ENCODE measurements around the gene KRTAP2-3. TPM values are rescaled to one million over a fixed set of nuclear protein-coding genes. Genes with fewer than 3 reads are reported as not detected.

The KRTAP2-3 gene
- total RNA-seq, 2 experiments from 2014 or later = not detected

GRCh38 chr17:41012326-41013120, 47.4 kb downstream of the KRTAP2-3 start:
- no peaks in the 10 kb centered on the region for H3K9me3 ChIP-seq (ENCODE audit: low read length)
- DNase-seq (ENCODE audit: low spot score) = no peak
- no peaks in the 10 kb centered on the region for H3K9me2 ChIP-seq (ENCODE audit: insufficient read depth, low read length)
- H3K36me3 ChIP-seq (ENCODE audit: insufficient read depth, low read length) = no peaks in the 10 kb centered on the region
- no peaks in the 10 kb centered on the region for H3K79me2 ChIP-seq (ENCODE audit: insufficient read depth, low read depth, low read length)
- no peak overlapping the region for H3K27ac ChIP-seq (ENCODE audit: low read depth, low read length, poor library complexity, severe bottlenecking)
- ChIA-PET CTCF (ENCODE audit: unreplicated experiment) (no interaction called here), POLR2A (no interaction called here)
- H2AFZ ChIP-seq (ENCODE audit: low read length) = no peak overlapping the region
- no peak overlapping the region for H3K4me3 ChIP-seq (ENCODE audit: low read depth, low read length, poor library complexity, severe bottlenecking)
- no peaks in the 10 kb centered on the region for H4K20me1 ChIP-seq (ENCODE audit: insufficient read depth, low read length)
- no TSS peak for BruUV-seq (replicated peaks)
- no peaks in the 10 kb centered on the region for H3K4me1 ChIP-seq (ENCODE audit: insufficient read depth, low read length, poor library complexity, severe bottlenecking)
- TF ChIP-seq CTCF (conservative IDR thresholded peaks at IDR 0.05; ENCODE audit: low read length) (no peak), EZH2phosphoT487 (IDR thresholded peaks at IDR 0.05; ENCODE audit: borderline replicate concordance, low read depth, low read length) (no peak)
- intact Hi-C loops (cut with micrococcal nuclease; ENCODE audit: unreplicated experiment) = no loop called here
- no peak overlapping the region for H3K4me2 ChIP-seq (ENCODE audit: low read length)

GRCh38 chr17:41010441-41010840, 49.5 kb downstream of the KRTAP2-3 start:
- no peak for TF ChIP-seq CTCF (conservative IDR thresholded peaks at IDR 0.05; ENCODE audit: low read length)
- no peak for TF ChIP-seq EZH2phosphoT487 (IDR thresholded peaks at IDR 0.05; ENCODE audit: borderline replicate concordance, low read depth, low read length)
- H3K4me2 ChIP-seq (ENCODE audit: low read length) = no peak overlapping the region
- no peaks in the 10 kb centered on the region for H4K20me1 ChIP-seq (ENCODE audit: insufficient read depth, low read length)
- no peak for DNase-seq (ENCODE audit: low spot score)
- BruUV-seq (replicated peaks) = no TSS peak
- CTCF ChIA-PET (ENCODE audit: unreplicated experiment) = no interaction called here
- no peaks in the 10 kb centered on the region for H3K79me2 ChIP-seq (ENCODE audit: insufficient read depth, low read depth, low read length)
- no peaks in the 10 kb centered on the region for H3K9me2 ChIP-seq (ENCODE audit: insufficient read depth, low read length)
- no peaks in the 10 kb centered on the region for H3K9me3 ChIP-seq (ENCODE audit: low read length)
- no peaks in the 10 kb centered on the region for H3K4me1 ChIP-seq (ENCODE audit: insufficient read depth, low read length, poor library complexity, severe bottlenecking)
- no peaks in the 10 kb centered on the region for H3K36me3 ChIP-seq (ENCODE audit: insufficient read depth, low read length)
- POLR2A ChIA-PET = no interaction called here
- no peak overlapping the region for H2AFZ ChIP-seq (ENCODE audit: low read length)
- H3K4me3 ChIP-seq (ENCODE audit: low read depth, low read length, poor library complexity, severe bottlenecking) = no peak overlapping the region
- intact Hi-C loops (cut with micrococcal nuclease; ENCODE audit: unreplicated experiment) = no loop called here
- H3K27ac ChIP-seq (ENCODE audit: low read depth, low read length, poor library complexity, severe bottlenecking) = no peak overlapping the region

- no peaks in the 10 kb centered on the region for H3K9me2 ChIP-seq (ENCODE audit: insufficient read depth, low read length)
- DNase-seq (ENCODE audit: low spot score) = no peak
- no peaks in the 10 kb centered on the region for H3K9me3 ChIP-seq (ENCODE audit: low read length)
- H2AFZ ChIP-seq (ENCODE audit: low read length) = no peak overlapping the region
- no peak for TF ChIP-seq EZH2phosphoT487 (IDR thresholded peaks at IDR 0.05; ENCODE audit: borderline replicate concordance, low read depth, low read length)
- no peak for TF ChIP-seq CTCF (conservative IDR thresholded peaks at IDR 0.05; ENCODE audit: low read length)
- intact Hi-C loops (cut with micrococcal nuclease; ENCODE audit: unreplicated experiment) = no loop called here
- no peak overlapping the region for H3K4me3 ChIP-seq (ENCODE audit: low read depth, low read length, poor library complexity, severe bottlenecking)
- ChIA-PET POLR2A (no interaction called here), CTCF (ENCODE audit: unreplicated experiment) (no interaction called here)
- H3K27ac ChIP-seq (ENCODE audit: low read depth, low read length, poor library complexity, severe bottlenecking) = no peak overlapping the region
- H4K20me1 ChIP-seq (ENCODE audit: insufficient read depth, low read length) = no peaks in the 10 kb centered on the region
- H3K4me1 ChIP-seq (ENCODE audit: insufficient read depth, low read length, poor library complexity, severe bottlenecking) = no peaks in the 10 kb centered on the region
- no peaks in the 10 kb centered on the region for H3K79me2 ChIP-seq (ENCODE audit: insufficient read depth, low read depth, low read length)
- no TSS peak for BruUV-seq (replicated peaks)
- H3K4me2 ChIP-seq (ENCODE audit: low read length) = no peak overlapping the region
- no peaks in the 10 kb centered on the region for H3K36me3 ChIP-seq (ENCODE audit: insufficient read depth, low read length)
Measured at GRCh38 chr17:41009936-41010335, 50.0 kb downstream of the KRTAP2-3 start.

All from OCI-LY7 (cell line).